Stimulated activated CD8-positive, alpha-beta memory T cell treated with anti-CD3 and anti-CD28 coated beads, Interleukin-7, amount 100 ng/mL, for 4 hours (primary cell): ENCODE results near the gene PRR5L.

ENCODE experiments used
- DNase-seq, 2 donors: peaks; one replicate each; pipeline ENCODE4 v3.0.0-alpha.2; 2020; ENCODE audit warnings: low read depth in 2 of 2

Gene PRR5L

GRCh38 chr11:36376888-36377758 lies 81.0 kb downstream of the PRR5L start:
- DNase-seq: peak in 1 of 2 donors; percentile 46

- DNase-seq: no peak
These were observed 81.9 kb downstream of the PRR5L start for GRCh38 chr11:36377759-36378564.

GRCh38 chr11:36379653-36380052 lies 83.6 kb downstream of the PRR5L start:
- no peak for DNase-seq

DNA sequence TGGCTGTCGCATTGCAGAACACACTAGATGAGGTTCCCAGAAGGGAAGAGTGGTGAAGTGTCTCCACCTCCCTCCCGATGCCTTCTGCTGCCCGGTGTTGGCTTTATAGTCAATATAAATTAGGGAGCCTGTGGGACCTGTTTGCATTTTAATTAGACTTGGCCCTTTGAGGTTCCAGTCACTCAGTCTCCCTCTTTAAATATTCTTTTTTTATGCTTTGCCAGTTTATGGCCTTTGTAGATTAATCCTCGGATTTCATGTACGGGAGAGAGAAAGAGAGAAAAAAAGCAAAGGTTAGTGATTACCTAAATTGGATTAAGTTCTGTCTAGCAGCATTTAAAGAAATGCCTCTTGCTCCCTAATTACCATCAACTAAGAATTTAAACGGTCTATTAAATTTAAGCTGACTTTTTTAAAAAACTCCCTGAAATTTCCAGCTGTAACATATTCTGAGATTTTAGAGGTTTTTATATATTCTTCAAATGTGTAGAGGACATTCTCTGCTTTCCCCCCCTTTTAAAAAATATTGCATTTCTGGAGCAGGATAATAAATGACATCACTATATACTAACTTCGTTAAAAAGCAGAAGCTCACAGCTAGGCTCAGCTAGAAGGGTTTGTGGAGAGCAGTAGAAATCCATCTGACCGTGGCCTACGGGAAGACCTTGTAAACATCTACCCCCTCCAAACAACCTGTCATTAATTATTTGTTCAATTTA lies 84.4 kb downstream of the PRR5L start:
- DNase-seq: no peak

DNA sequence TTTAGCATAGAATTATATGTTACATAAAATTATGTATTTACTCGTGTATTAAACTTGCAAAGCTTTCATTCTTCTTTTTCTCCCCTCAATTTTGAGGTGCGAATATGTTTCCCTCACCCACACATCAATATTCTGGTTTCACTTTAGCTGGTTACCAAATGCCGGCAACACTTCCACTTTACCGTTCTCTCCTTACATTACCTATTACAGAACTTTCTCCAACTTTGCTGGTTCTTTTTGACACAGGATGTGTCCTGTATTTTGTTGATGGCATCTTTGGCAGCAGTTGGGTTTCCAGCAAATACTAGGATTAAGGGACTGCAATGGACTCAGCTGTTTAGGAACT lies 84.9 kb downstream of the PRR5L start:
- no peak for DNase-seq

GRCh38 chr11:36383195-36383594 lies 87.1 kb downstream of the PRR5L start:
- DNase-seq: no peak

DNA sequence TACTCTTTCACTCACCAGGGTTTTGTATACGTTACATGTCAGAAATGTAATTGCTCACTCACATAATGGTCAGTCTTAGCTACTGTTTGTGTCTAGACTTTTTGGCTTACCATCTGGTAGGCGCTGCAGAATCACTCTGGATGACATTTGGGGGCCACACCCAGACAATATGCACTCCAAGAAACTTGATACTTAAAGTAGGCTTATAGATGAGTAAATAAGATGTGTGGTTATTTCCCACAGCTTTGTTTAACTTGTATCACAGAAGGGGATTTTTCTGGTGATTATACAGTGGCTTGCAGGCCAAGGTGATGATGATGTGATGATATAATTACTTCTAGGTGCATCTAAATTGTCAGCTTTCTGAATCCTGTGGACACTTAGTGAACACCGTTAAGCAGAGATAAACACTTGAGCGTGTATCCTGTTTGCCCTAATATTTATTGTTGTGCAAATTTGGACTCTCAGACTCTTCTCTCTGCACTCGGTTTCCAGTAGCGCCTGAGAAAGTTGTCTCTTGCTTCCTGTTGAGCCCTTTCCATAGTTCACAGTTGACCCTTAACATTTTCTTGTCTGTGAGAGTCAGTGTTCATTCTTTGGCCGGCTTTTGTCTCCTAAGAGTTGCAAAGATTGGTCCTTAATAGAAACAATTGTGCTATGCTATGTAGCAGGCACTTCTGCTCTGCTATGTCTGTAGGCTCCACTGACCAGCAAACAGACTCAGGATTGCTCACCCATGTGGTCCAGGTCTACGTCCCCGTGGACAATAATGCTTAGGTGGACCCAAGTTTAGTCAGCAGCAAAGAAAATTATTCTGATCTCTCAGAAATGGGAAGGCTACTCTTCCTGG lies 89.3 kb downstream of the PRR5L start:
- DNase-seq: no peak

DNA sequence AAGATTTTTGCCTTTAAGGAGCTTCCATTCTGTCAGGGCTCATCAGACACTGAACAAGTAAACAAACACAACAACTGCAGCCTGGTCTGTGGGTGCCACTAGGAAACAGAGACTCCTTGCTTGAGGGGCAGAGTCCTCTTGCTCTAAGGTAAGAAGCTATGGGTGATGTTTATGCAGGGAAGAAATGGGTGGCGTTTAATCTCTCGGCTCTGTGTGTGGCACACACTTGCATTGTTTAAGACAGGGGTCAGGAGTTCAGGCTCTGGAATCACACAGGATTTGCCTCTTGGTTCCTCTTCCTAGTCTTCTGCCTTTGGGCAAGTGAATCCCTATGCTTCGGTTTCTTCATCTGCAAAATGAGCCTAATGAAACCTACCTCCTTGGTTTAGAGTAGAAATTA lies 90.3 kb downstream of the PRR5L start:
- no peak for DNase-seq

GRCh38 chr11:36388071-36388470 lies 92.0 kb downstream of the PRR5L start:
- no peak for DNase-seq

- no peak for DNase-seq
These were observed 92.9 kb downstream of the PRR5L start for GRCh38 chr11:36388951-36389350.

GRCh38 chr11:36389811-36390210 lies 93.7 kb downstream of the PRR5L start:
- DNase-seq: no peak

- peak in 1 of 2 donors; percentile 35 for DNase-seq
These were observed 94.9 kb downstream of the PRR5L start for GRCh38 chr11:36390963-36391471.

DNA sequence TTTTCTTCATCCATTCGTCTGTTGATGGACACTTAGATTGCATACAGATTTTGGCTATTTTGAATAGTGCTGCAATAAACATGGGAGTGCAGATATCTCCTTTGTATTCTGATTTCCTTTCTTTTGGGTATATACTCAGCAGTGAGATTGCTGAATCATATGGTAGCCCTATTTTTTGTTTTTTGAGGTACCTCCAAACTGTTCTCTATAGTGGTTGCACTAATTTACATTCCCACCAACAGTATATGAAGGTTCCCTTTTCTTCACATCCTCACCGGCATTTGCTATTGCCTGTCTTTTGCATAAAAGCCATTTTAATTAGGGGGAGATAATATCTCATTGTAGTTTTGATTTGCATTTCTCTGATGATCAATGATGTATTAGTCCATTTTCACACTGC lies 96.1 kb downstream of the PRR5L start:
- no peak for DNase-seq

GRCh38 chr11:36394056-36394455 lies 98.0 kb downstream of the PRR5L start:
- DNase-seq: no peak

DNA sequence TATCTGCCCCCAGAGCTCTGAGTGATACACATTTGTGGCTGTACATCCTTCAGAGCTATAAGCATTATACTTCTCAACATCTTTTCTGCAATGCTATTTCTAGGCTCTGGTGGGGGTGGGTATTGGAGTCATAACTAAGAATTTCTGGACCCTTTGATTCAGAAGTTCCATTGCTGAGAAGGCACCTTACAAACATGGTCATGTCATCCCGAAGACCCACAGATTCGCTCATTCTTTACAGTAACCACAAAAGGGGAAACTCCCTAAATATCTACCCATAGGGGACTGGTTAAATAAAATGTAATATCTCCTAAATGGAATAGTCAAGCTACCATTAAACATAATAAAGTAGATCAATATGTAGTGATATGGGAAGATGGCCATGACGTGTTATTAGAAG lies 98.8 kb downstream of the PRR5L start:
- DNase-seq: no peak

DNA sequence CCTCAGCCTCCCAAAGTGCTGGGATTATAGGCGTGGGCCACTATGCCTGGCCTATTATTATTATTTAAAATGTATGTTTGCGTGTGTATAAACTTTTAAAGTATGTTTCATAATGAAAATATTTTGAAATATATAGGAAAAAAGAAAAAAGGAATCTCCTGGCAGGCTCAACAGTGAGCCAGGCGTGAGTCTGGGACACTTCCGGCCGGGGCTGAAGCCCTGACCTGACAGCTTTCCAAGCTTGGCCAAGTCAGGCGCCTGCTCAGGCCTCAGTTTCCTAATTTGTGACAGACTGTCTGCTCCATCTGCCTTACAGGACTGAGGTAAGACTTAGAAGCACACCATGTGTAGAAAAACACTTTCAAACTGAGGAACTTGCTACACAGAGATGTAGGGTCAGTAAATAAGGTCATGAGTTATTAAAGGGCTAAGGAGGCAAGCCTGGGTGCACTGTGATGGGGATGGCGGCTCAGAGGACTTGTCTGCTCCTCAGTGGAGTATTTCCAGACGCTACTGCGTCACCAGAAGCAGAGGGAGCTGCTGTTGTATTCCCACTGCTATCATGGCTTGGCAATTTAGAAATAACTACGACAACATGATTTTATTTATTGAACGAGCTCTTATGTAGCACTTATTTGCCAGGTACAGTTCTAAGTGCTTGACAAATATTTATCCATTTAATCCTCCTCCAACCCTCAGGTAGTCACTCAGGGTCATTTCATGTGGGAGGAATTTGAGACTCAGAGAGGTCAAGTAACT lies 100.1 kb downstream of the PRR5L start:
- no peak for DNase-seq

DNA sequence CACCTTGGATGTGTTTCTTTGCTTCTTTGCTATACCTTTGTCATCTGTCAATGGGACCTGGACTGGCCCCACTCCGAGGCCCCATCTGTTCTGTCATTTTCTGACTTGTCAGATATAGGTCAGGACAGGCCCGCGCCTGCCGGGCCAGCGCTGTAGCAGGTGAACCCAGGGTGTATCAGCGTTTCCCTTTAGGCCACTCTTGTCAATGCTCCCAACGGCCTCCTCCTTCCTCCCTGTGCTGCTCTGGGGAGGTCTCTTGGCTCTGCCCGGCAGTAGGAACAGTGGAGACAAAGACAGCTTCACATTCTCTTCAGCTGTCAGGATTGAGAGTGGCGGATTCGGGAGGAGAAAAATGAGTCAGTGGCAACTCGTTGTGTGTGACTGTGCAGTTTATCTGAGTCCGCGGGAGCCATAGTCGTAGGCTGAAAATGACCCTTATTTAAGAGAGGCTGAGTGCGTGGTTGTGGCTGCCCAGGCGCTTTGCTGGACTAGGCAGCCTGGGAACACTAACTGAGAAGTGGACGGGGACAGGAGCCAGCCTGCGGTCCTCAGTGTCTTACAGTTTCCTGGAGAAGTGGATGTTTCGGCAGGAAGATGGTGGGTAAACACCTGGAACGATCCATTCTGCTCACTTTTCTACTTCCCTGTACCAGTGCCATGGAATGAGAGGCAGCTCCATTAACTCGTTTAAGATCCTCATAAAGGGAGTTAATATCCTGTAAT lies 102.3 kb downstream of the PRR5L start:
- DNase-seq: no peak

- no peak for DNase-seq
These were observed 103.1 kb downstream of the PRR5L start for GRCh38 chr11:36399236-36399635.

DNA sequence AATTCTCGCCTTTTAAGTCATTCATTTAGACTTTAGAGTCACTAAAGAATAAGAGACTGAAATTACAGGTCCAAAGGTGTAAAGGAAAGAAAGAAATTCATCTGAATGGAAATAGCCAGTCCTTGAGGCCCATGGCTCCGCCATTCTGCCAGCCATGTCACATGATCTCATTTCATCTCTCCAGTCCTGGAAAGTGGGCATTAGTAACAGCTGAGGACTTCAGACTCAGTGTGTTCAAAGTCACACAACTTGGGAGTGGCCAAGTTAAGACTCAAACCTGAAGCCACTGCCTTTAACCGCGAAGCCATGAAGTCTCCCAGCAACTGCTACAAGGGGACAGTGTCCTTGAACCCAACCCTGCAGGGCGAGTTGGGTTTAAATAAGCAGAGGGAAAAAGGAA lies 103.7 kb downstream of the PRR5L start:
- no peak for DNase-seq
